ENCODE results near the gene SRD5A1.

SRD5A1 gene

GRCh38 chr5:6632888-6633468 lies at the start of gene SRD5A1, which contains the start of gene NSUN2:
SRD5A1 (plus strand) TSS chr5:6633440; CDS start chr5:6633577, 137 bp downstream.
NSUN2 (minus strand) TSS chr5:6633044; CDS start chr5:6632979, 65 bp downstream.
- peak; percentile 82 to 89 for DNase-seq (ENCODE audit: low read depth in 2 of 2)

- DNase-seq (ENCODE audit: low read depth in 2 of 2), result no peak
These were observed 49.1 kb upstream of the SRD5A1 start for GRCh38 chr5:6584101-6584645.

GRCh38 chr5:6584727-6585126 lies 48.5 kb upstream of the SRD5A1 start:
- DNase-seq (ENCODE audit: low read depth in 2 of 2), result no peak

- no peak for DNase-seq (ENCODE audit: low read depth in 2 of 2)
These were observed 48.1 kb upstream of the SRD5A1 start for GRCh38 chr5:6585168-6585567.

- no peak for DNase-seq (ENCODE audit: low read depth in 2 of 2)
These were observed 47.1 kb upstream of the SRD5A1 start for GRCh38 chr5:6585939-6586646.

GRCh38 chr5:6586647-6587042 lies 46.6 kb upstream of the SRD5A1 start:
- no peak for DNase-seq (ENCODE audit: low read depth in 2 of 2)

GRCh38 chr5:6587171-6587570 lies 46.1 kb upstream of the SRD5A1 start:
- no peak for DNase-seq (ENCODE audit: low read depth in 2 of 2)

- DNase-seq (ENCODE audit: low read depth in 2 of 2), result no peak
These were observed 42.7 kb upstream of the SRD5A1 start for GRCh38 chr5:6590581-6590980.

- DNase-seq (ENCODE audit: low read depth in 2 of 2), result no peak
These were observed 41.5 kb upstream of the SRD5A1 start for GRCh38 chr5:6591671-6592288.

- no peak for DNase-seq (ENCODE audit: low read depth in 2 of 2)
These were observed 40.6 kb upstream of the SRD5A1 start for GRCh38 chr5:6592601-6593000.

- DNase-seq (ENCODE audit: low read depth in 2 of 2), result no peak
These were observed 39.9 kb upstream of the SRD5A1 start for GRCh38 chr5:6593148-6594016.

- no peak for DNase-seq (ENCODE audit: low read depth in 2 of 2)
These were observed 39.2 kb upstream of the SRD5A1 start for GRCh38 chr5:6594066-6594465.

- DNase-seq (ENCODE audit: low read depth in 2 of 2), result no peak
These were observed 37.8 kb upstream of the SRD5A1 start for GRCh38 chr5:6595405-6595804.

GRCh38 chr5:6596388-6596787 lies 36.9 kb upstream of the SRD5A1 start:
- DNase-seq (ENCODE audit: low read depth in 2 of 2), result no peak

- DNase-seq (ENCODE audit: low read depth in 2 of 2), result no peak
These were observed 35.7 kb upstream of the SRD5A1 start for GRCh38 chr5:6597557-6597956.

- no peak for DNase-seq (ENCODE audit: low read depth in 2 of 2)
These were observed 34.8 kb upstream of the SRD5A1 start for GRCh38 chr5:6598351-6598900.

- no peak for DNase-seq (ENCODE audit: low read depth in 2 of 2)
These were observed 33.5 kb upstream of the SRD5A1 start for GRCh38 chr5:6599739-6600138.

GRCh38 chr5:6601271-6601670 lies 32.0 kb upstream of the SRD5A1 start:
- no peak for DNase-seq (ENCODE audit: low read depth in 2 of 2)

- no peak for DNase-seq (ENCODE audit: low read depth in 2 of 2)
These were observed 31.4 kb upstream of the SRD5A1 start for GRCh38 chr5:6601816-6602215.

- no peak for DNase-seq (ENCODE audit: low read depth in 2 of 2)
These were observed 30.8 kb upstream of the SRD5A1 start for GRCh38 chr5:6602441-6602840.

GRCh38 chr5:6603643-6604042 lies 29.6 kb upstream of the SRD5A1 start:
- no peak for DNase-seq (ENCODE audit: low read depth in 2 of 2)

GRCh38 chr5:6604341-6604740 lies 28.9 kb upstream of the SRD5A1 start:
- DNase-seq (ENCODE audit: low read depth in 2 of 2), result no peak

Measured in stimulated activated CD4-positive, alpha-beta T cell treated with anti-CD3 and anti-CD28 coated beads, Interleukin-1b, Interleukin-23, amount 100 ng/mL, for 1 hour (primary cell).